ENCODE results near the gene UGT1A5.

DNA sequence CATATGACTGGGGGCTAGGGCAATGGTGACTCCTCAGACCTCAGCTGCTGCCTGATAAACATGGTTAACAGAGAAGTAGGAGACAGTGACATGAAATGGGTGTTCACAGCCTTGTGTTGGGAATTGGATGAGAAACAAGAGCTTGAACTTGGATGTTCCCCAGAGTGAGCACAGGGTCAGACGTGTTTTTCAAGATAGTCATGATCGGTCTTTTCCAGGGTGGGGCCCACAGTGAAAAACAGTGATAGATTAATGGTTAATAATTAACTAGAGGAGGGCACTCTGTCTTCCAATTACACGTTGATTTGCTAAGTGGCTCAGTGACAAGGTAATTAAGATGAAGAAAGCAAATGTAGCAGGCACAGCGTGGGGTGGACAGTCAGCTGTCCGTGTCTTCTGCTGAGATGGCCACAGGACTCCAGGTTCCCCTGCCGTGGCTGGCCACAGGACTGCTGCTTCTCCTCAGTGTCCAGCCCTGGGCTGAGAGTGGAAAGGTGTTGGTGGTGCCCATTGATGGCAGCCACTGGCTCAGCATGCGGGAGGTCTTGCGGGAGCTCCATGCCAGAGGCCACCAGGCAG is 16.1 kb downstream of the UGT1A5 start, which contains the start of gene UGT1A3:
- TF ChIP-seq EZH2phosphoT487 (IDR thresholded peaks at IDR 0.05; ENCODE audit: borderline replicate concordance): no peak
- no peak for TF ChIP-seq POLR2A (IDR thresholded peaks at IDR 0.05; ENCODE audit: borderline replicate concordance, extremely low read depth, insufficient read depth, insufficient read length)
- TF ChIP-seq, protein P1, sequence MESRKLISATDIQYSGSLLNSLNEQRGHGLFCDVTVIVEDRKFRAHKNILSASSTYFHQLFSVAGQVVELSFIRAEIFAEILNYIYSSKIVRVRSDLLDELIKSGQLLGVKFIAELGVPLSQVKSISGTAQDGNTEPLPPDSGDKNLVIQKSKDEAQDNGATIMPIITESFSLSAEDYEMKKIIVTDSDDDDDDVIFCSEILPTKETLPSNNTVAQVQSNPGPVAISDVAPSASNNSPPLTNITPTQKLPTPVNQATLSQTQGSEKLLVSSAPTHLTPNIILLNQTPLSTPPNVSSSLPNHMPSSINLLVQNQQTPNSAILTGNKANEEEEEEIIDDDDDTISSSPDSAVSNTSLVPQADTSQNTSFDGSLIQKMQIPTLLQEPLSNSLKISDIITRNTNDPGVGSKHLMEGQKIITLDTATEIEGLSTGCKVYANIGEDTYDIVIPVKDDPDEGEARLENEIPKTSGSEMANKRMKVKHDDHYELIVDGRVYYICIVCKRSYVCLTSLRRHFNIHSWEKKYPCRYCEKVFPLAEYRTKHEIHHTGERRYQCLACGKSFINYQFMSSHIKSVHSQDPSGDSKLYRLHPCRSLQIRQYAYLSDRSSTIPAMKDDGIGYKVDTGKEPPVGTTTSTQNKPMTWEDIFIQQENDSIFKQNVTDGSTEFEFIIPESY (IDR thresholded peaks at IDR 0.05; ENCODE audit: extremely low read depth, insufficient replicate concordance, low read length): no peak
- no peak for TF ChIP-seq ELF1 (IDR thresholded peaks at IDR 0.05; ENCODE audit: borderline replicate concordance, low read depth)
- TF ChIP-seq SP1 (IDR thresholded peaks at IDR 0.05; ENCODE audit: low read depth): no peak
- TF ChIP-seq, protein P2, sequence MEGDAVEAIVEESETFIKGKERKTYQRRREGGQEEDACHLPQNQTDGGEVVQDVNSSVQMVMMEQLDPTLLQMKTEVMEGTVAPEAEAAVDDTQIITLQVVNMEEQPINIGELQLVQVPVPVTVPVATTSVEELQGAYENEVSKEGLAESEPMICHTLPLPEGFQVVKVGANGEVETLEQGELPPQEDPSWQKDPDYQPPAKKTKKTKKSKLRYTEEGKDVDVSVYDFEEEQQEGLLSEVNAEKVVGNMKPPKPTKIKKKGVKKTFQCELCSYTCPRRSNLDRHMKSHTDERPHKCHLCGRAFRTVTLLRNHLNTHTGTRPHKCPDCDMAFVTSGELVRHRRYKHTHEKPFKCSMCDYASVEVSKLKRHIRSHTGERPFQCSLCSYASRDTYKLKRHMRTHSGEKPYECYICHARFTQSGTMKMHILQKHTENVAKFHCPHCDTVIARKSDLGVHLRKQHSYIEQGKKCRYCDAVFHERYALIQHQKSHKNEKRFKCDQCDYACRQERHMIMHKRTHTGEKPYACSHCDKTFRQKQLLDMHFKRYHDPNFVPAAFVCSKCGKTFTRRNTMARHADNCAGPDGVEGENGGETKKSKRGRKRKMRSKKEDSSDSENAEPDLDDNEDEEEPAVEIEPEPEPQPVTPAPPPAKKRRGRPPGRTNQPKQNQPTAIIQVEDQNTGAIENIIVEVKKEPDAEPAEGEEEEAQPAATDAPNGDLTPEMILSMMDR (IDR thresholded peaks at IDR 0.05 in 2 of 3, conservative IDR thresholded peaks at IDR 0.05 in 1 of 3; ENCODE audit: borderline replicate concordance in 1 of 3, insufficient read depth in 1 of 3, low read depth in 2 of 3, low read length in 2 of 3): no peak

Measured in HCT116 (cell line).